ENCODE measurements around the gene ESRRG.

GRCh38 chr1:216553040-216553439 lies 170.2 kb downstream of the ESRRG start:
- TF ChIP-seq CTCF (IDR thresholded peaks at IDR 0.05) = no peak
- TF ChIP-seq POLR2A (IDR thresholded peaks at IDR 0.05) = no peak
- no peak for TF ChIP-seq POLR2AphosphoS5 (IDR thresholded peaks at IDR 0.05)
